ENCODE results near the gene HEG1. TPM values are rescaled to one million over a fixed set of nuclear protein-coding genes. Genes with fewer than 3 reads are reported as not detected.
A peak's percentile ranks its signal among the peaks of the same experiment; 100 is the strongest.

Gene HEG1
- total and polyA plus RNA-seq, 12 donors: 12.2 to 186 (median 122) TPM

GRCh38 chr3:125028657-125029056, 27.1 kb downstream of the HEG1 start:
- no peak for TF ChIP-seq CTCF (IDR thresholded peaks at IDR 0.05)
- no peak for ATAC-seq
- H3K27ac ChIP-seq: peak overlapping the region in 2 of 10 donors; percentile 12 to 56
- H3K9me3 ChIP-seq: no peaks in the 10 kb centered on the region
- 57 to 71% methylated on average over 4 of the region's 4 CpGs for WGBS, 2 donors
- H3K27me3 ChIP-seq: no peaks in the 10 kb centered on the region
- DNase-seq: no peak
- no peak overlapping the region for H3K4me3 ChIP-seq
- H3K36me3 ChIP-seq: peaks cover 0 to 64% (median 26%) of the 10 kb centered on the region in 9 donors
- peaks cover 11 to 90% (median 65%) of the 10 kb centered on the region in 9 donors for H3K4me1 ChIP-seq
- intact Hi-C loops (cut with DNase I): no loop called here

- Histone ChIP-seq H3K4me1 (peaks cover 7 to 91% (median 69%) of the 10 kb centered on the region in 9 donors), H3K27ac (peak overlapping the region in 7 of 10 donors; percentile 61 to 87 (median 74)), H3K9me3 (no peaks in the 10 kb centered on the region), H3K27me3 (no peaks in the 10 kb centered on the region), H3K36me3 (peaks cover 0 to 85% (median 26%) of the 10 kb centered on the region in 9 donors), H3K4me3 (no peak overlapping the region)
- no peak for TF ChIP-seq CTCF (IDR thresholded peaks at IDR 0.05)
- ATAC-seq: no peak
- DNase-seq: no peak
- intact Hi-C loops (cut with DNase I): no loop called here
- 61 to 68% methylated on average over 2 of the region's 2 CpGs for WGBS, 2 donors
Measured at GRCh38 chr3:125025642-125026041, 30.2 kb downstream of the HEG1 start.

- intact Hi-C loops (cut with DNase I): no loop called here
Measured at GRCh38 chr3:125024817-125025216, 31.0 kb downstream of the HEG1 start.

DNA sequence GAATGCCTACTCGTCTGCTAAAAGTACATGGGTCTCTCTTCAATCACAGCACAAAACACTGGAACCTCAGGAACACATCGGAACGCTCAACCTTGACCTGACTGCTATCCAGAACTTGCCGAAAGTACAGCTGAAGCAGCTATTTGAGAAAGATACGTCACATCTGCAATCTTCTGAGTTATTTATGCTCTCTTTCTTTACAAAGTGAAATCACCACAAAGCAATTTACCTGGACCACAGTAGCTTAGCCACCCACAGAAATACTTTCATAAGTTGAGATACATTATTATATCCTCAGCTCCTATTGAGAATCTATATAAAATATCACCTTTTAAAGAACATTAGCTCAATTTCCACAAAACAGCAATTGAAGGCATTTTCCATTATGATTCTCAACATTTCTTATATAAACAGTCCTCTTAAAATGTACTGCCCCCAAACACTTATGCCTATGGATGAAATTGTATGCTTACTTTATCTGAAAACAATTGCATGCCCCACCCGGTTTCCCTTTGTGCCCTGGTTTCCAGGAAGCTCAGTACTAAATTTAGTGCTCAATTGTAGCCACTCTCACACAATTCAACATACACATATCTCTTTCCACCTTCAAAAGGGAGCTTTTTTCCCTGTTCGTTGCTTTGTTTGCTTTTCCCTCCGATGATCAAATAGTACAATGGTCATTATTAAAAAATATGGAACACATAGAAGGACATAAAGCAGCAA, 31.8 kb downstream of the HEG1 start:
- ATAC-seq: peak in 5 of 8 donors; percentile 54 to 79 (median 66)
- intact Hi-C loops (cut with DNase I): no loop called here
- Histone ChIP-seq H3K27ac (peak overlapping the region; percentile 23 to 87 (median 70)), H3K36me3 (peaks cover 5 to 94% (median 32%) of the 10 kb centered on the region in 9 donors), H3K27me3 (no peaks in the 10 kb centered on the region), H3K9me3 (no peaks in the 10 kb centered on the region), H3K4me1 (peaks cover 7 to 97% (median 67%) of the 10 kb centered on the region in 9 donors), H3K4me3 (peak overlapping the region in 2 of 10 donors; percentile 0 to 16)
- WGBS, 2 donors: 33 to 41% methylated on average over 8 of the region's 8 CpGs
- no peak for TF ChIP-seq CTCF (IDR thresholded peaks at IDR 0.05)
- no peak for DNase-seq

More at GRCh38 chr3:125024817-125025216, 31.0 kb downstream of the HEG1 start:
- Histone ChIP-seq H3K4me3 (peak overlapping the region in 3 of 10 donors; percentile 0 to 16 (median 8)), H3K4me1 (peaks cover 7 to 93% (median 69%) of the 10 kb centered on the region in 9 donors), H3K36me3 (peaks cover 0 to 94% (median 26%) of the 10 kb centered on the region in 9 donors), H3K9me3 (no peaks in the 10 kb centered on the region), H3K27me3 (no peaks in the 10 kb centered on the region), H3K27ac (peak overlapping the region; percentile 23 to 87 (median 70))
- DNase-seq (peak; percentile 53 to 65), ATAC-seq (peak; percentile 80 to 94 (median 85))
- TF ChIP-seq CTCF (IDR thresholded peaks at IDR 0.05): no peak
- 31 to 34% methylated on average over 5 of the region's 5 CpGs for WGBS, 2 donors
